ENCODE measurements around the gene SLC35F3.

- TF ChIP-seq CTCF (IDR thresholded peaks at IDR 0.05) (no peak), POLR2AphosphoS5 (IDR thresholded peaks at IDR 0.05) (no peak)
Measured at GRCh38 chr1:234331507-234331906, 427.0 kb downstream of the SLC35F3 start.
